ENCODE results near the gene SRGAP1.
"Not testable (repeated sequence)": the region's sequence is repeated elsewhere in the genome, so short reads cannot be mapped to it uniquely, and the experiment has no call there.

The SRGAP1 gene

DNA sequence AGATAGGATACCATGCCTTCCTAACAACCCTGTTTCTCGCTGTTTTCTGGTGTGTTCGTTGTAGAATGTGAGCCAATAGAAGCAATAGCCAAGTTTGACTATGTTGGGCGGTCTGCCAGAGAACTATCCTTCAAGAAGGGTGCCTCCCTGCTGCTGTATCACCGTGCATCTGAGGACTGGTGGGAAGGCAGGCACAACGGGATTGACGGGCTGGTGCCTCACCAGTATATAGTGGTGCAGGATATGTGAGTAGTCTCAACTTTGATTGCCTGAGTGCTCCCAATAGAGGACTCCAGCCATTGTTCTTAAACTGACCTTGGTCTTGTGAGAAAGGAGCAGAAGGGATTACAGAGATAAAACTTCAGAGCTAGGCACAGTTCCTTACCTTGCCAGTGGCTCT, 281.4 kb downstream of the SRGAP1 start:
- FAIRE-seq (no peak), DNase-seq (ENCODE audit: insufficient read length) (no peak)
- TF ChIP-seq TAF1 (IDR thresholded peaks at IDR 0.05; ENCODE audit: borderline replicate concordance, low read depth, low read length) (no peak), POLR2A (IDR thresholded peaks at IDR 0.05; ENCODE audit: low read depth, low read length) (no peak), POLR2AphosphoS5 (IDR thresholded peaks at IDR 0.05; ENCODE audit: low read depth, low read length) (no peak)

GRCh38 chr12:64127811-64128210, 283.3 kb downstream of the SRGAP1 start:
- TF ChIP-seq POLR2A (IDR thresholded peaks at IDR 0.05; ENCODE audit: low read depth, low read length), result no peak
- TF ChIP-seq TAF1 (IDR thresholded peaks at IDR 0.05; ENCODE audit: borderline replicate concordance, low read depth, low read length), result no peak
- FAIRE-seq, result no peak
- no peak for DNase-seq (ENCODE audit: insufficient read length)

- TF ChIP-seq POLR2AphosphoS5 (IDR thresholded peaks at IDR 0.05; ENCODE audit: low read depth, low read length), result no peak
- TF ChIP-seq POLR2A (IDR thresholded peaks at IDR 0.05; ENCODE audit: low read depth, low read length), result no peak
- TF ChIP-seq TAF1 (IDR thresholded peaks at IDR 0.05; ENCODE audit: borderline replicate concordance, low read depth, low read length), result no peak
- DNase-seq (ENCODE audit: insufficient read length) (no peak), FAIRE-seq (no peak)
Observed at GRCh38 chr12:64128366-64128765, 283.9 kb downstream of the SRGAP1 start.

DNA sequence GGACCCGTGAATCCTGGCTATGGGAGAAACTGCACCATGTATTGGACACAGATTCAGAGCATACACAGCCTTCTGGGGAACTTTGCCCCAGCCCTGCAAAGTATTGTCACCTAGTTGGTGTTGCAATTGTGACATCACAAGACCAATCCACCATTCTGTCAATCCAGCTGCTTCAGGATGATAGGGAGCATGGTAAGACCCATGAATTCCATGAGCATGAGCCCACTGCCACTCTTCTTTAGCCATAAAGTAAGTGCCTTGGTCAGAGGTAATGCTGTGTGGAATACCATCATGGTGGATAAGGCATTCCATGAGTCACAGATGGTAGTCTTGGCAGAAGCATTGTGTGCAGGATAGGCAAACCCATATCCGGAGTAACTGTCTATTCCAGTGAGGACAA, 286.0 kb downstream of the SRGAP1 start:
- not testable (repeated sequence) for FAIRE-seq; DNase-seq (ENCODE audit: insufficient read length)

GRCh38 chr12:64131456-64131855, 287.0 kb downstream of the SRGAP1 start:
- not testable (repeated sequence) for DNase-seq (ENCODE audit: insufficient read length); FAIRE-seq

DNA sequence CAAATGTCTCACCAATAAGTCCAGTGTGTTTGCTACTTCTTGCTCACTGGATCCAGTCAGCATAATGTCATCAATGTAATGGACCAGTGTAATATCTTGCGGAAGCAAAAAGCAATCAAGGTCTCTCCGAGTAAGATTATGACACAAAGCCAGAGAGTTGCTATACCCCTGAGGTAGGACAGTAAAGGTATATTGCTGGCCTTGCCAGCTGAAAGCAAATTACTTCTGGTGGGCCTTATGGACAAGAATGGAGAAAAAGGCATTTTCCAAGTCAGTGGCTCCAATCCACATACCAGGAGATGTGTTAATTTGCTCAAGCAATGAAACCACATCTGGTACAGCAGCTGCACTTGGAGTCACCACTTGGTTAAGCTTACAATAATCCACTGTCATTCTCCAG, 288.2 kb downstream of the SRGAP1 start:
- DNase-seq (ENCODE audit: insufficient read length); FAIRE-seq: not testable (repeated sequence)

DNA sequence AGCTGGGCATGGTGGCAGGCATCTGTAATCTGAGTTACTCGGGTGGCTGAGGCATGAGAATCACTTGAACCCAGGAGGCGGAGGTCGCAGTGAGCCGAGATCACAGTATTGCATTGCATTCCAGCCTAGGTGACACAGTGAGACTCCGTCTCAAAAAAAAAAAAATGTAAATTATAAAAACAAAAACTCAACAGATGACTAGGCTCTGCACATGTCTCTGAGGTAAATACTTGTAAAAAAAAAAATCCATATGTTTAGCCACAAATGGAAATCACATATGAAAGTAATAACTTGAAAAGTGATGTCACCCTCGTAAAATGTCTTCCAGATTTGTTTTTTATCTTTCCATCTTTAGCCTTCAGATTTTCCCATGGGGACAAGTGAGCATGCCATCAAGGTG, 292.6 kb downstream of the SRGAP1 start:
- no peak for FAIRE-seq
- DNase-seq (ENCODE audit: insufficient read length), result no peak
- TF ChIP-seq POLR2AphosphoS5 (IDR thresholded peaks at IDR 0.05; ENCODE audit: low read depth, low read length), result no peak
- no peak for TF ChIP-seq TAF1 (IDR thresholded peaks at IDR 0.05; ENCODE audit: borderline replicate concordance, low read depth, low read length)
- no peak for TF ChIP-seq POLR2A (IDR thresholded peaks at IDR 0.05; ENCODE audit: low read depth, low read length)

DNA sequence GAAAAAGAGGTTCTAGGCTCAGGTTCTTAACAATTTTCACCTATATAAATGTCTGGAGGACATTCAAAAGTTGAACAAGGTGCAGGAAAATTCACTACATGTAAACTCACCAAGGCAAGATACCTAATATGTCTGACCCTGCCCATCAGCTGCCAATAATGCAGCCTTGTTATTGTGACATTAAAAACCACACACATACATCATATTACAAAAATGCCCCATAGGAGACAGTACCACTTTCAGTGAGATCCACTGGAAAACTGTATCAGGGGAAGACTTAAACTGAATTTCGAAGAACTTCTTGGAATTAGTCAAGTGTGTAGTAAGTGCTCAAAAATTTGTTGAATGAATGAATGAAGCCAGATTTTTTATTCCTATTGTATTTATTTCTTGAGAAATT, 294.5 kb downstream of the SRGAP1 start:
- no peak for FAIRE-seq
- no peak for DNase-seq (ENCODE audit: insufficient read length)
- TF ChIP-seq POLR2AphosphoS5 (IDR thresholded peaks at IDR 0.05; ENCODE audit: low read depth, low read length) (no peak), POLR2A (IDR thresholded peaks at IDR 0.05; ENCODE audit: low read depth, low read length) (no peak)

- no peak for FAIRE-seq
- no peak for TF ChIP-seq POLR2A (IDR thresholded peaks at IDR 0.05; ENCODE audit: low read depth, low read length)
- no peak for TF ChIP-seq POLR2AphosphoS5 (IDR thresholded peaks at IDR 0.05; ENCODE audit: low read depth, low read length)
- DNase-seq (ENCODE audit: insufficient read length), result no peak
Observed at GRCh38 chr12:64142382-64142781, 297.9 kb downstream of the SRGAP1 start.

DNA sequence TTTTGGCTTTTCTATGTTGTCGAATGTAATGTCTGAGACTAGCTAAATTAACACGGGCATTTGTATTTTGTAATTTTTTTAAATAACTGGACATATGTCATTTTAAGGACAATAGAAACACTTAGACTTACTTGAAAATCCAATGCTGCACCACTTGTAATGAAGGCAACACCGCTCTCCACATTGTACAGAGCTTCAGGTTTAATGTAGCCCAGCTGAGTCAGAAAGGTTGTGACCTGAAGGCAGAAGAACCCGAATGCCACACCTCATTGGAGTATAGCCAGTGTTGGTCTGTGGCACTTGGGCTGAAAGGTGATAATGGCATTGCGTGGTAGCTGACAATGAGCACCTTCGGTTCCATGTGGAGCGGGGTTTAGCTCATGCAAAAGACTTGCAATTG, 298.3 kb downstream of the SRGAP1 start:
- no peak for FAIRE-seq
- no peak for TF ChIP-seq POLR2A (IDR thresholded peaks at IDR 0.05; ENCODE audit: low read depth, low read length)
- no peak for TF ChIP-seq TAF1 (IDR thresholded peaks at IDR 0.05; ENCODE audit: borderline replicate concordance, low read depth, low read length)
- TF ChIP-seq POLR2AphosphoS5 (IDR thresholded peaks at IDR 0.05; ENCODE audit: low read depth, low read length), result no peak
- no peak for DNase-seq (ENCODE audit: insufficient read length)

DNA sequence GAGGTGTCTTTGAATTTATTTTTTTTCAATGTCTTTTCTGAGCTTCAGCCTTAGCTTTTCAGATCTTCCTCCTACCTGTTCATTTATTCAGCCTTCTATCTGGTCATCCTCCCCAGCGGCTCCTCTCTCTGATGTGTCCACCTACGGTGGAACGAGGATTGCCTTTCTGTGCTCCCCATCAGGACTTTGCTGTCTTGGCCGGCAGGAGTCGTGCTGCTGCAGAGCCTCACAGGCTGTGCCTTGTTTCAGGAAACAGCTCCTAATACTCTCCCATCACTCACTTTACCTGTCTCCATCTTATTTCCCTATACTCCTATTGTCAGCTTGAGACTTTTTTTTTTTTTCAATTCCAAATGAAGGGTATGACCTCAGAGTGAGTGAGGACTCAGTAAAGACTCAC, 300.7 kb downstream of the SRGAP1 start:
- no peak for DNase-seq (ENCODE audit: insufficient read length)
- FAIRE-seq, result no peak
- TF ChIP-seq TAF1 (IDR thresholded peaks at IDR 0.05; ENCODE audit: borderline replicate concordance, low read depth, low read length) (no peak), POLR2AphosphoS5 (IDR thresholded peaks at IDR 0.05; ENCODE audit: low read depth, low read length) (no peak), POLR2A (IDR thresholded peaks at IDR 0.05; ENCODE audit: low read depth, low read length) (no peak)

DNA sequence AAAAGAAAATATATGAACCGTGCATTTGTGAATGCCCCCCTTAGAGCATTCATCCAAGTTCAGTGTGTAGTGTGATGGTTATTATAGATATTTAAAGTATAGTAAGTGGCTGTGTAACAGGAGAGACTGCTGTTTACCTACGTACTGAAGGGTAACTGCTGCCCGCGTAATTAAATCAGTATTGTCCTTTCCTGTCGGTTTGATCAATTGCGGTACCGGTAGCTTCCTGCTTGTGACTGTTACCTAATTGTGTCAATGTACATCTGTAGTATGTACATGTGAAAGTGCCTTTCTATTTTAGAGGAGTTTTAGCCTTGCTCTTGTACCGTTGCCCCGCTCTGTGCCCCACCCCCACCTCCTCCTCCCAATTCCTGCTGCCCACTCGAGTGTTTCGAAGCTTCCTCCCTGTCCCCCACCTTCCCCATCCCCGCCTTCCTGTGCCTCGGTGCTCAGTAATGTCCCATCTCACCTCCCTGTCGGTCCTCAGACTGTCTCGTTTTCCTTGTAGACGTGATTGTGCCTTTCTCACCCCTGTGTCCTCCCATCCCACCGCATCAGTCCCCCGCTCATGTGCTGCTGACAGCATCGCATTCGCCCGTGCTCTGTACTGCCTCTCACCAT, 302.6 kb downstream of the SRGAP1 start:
- no peak for FAIRE-seq
- no peak for DNase-seq (ENCODE audit: insufficient read length)
- TF ChIP-seq POLR2A (IDR thresholded peaks at IDR 0.05; ENCODE audit: low read depth, low read length) (no peak), POLR2AphosphoS5 (IDR thresholded peaks at IDR 0.05; ENCODE audit: low read depth, low read length) (no peak), TAF1 (IDR thresholded peaks at IDR 0.05; ENCODE audit: borderline replicate concordance, low read depth, low read length) (no peak)

DNA sequence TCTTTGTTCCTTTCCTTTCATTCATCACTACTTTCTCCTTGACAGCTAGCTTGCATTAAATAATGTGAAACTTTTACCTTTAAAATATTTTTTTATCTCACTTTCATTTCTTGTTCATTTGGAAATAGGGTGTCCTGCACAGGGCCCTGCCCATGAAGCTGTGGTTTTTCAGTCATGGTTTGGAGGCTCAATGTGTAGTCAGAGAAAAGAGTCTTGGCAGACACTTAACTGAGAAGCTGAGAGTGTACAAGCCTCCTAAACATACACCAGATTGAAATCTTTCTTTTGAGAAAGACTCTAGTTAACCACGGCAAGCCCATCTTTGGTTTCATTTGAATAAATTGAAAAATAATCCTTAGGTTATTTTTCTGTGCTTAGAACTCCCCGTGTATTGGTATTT, 303.4 kb downstream of the SRGAP1 start:
- no peak for DNase-seq (ENCODE audit: insufficient read length)
- FAIRE-seq, result no peak
- TF ChIP-seq TAF1 (IDR thresholded peaks at IDR 0.05; ENCODE audit: borderline replicate concordance, low read depth, low read length), result no peak
- TF ChIP-seq POLR2A (IDR thresholded peaks at IDR 0.05; ENCODE audit: low read depth, low read length), result no peak
- TF ChIP-seq POLR2AphosphoS5 (IDR thresholded peaks at IDR 0.05; ENCODE audit: low read depth, low read length), result no peak
